Testis (tissue), 3 donors: ENCODE data around the gene TESK1. TPM values are rescaled to one million over a fixed set of nuclear protein-coding genes. Genes with fewer than 3 reads are reported as not detected.
"Not testable (repeated sequence)": the region's sequence is repeated elsewhere in the genome, so short reads cannot be mapped to it uniquely, and the experiment has no call there.

ENCODE experiments used
- DNase-seq: peaks from one replicate; pipeline ENCODE4 v3.0.0-alpha.2; 2019
- H3K27ac ChIP-seq, 2 donors: fragments of 200-600 bp; sonication (generic); one replicate each; pipeline ENCODE4 v1.5.1; 2019
- H3K27me3 ChIP-seq: fragments of 200-600 bp; sonication (generic); one replicate; pipeline ENCODE4 v1.5.1; 2019
- H3K36me3 ChIP-seq: fragments of 200-600 bp; sonication (generic); one replicate; pipeline ENCODE4 v1.5.1; 2017; ENCODE audit warnings: low read depth; ENCODE audit errors: missing control alignments
- H3K4me1 ChIP-seq: fragments of 200-600 bp; sonication (generic); one replicate; pipeline ENCODE4 v1.5.1; 2019
- H3K4me3 ChIP-seq, 2 donors: fragments of 200-600 bp; sonication (generic); one replicate each; pipeline ENCODE4 v1.5.1; 2017 to 2019
- H3K9me3 ChIP-seq: fragments of 200-600 bp; sonication (generic); one replicate; pipeline ENCODE4 v1.5.1; 2017
- CTCF ChIP-seq, 3 experiments: fragments of 450-650 bp in 2 of 3; fragments of 200-600 bp in 1 of 3; sonication (generic) in 1 of 3; IDR thresholded peaks; one replicate each; pipeline ENCODE4 v1.5.1; 2016 to 2019; ENCODE audit warnings: antibody characterized with exemption in 3 of 3, mild to moderate bottlenecking in 2 of 3, moderate library complexity in 1 of 3
- POLR2A ChIP-seq: fragments of 450-650 bp; IDR thresholded peaks from one replicate; pipeline ENCODE4 v1.6.1; 2017; ENCODE audit warnings: antibody characterized with exemption, mild to moderate bottlenecking, moderate library complexity
- WGBS, 2 donors: methylation state at CpG; one replicate each; pipeline ENCODE4 v1.1.5; 2018; 5-methylcytosine and 5-hydroxymethylcytosine counted together
- intact Hi-C: fragments of 100-400 bp; cut with DNase I; formaldehyde crosslinking; loops from one replicate; pipeline ENCODE4 v1.15.1; 2023; ENCODE audit warnings: low total_unique reads
- polyA plus RNA-seq: library from polyadenylated mRNA; stranded (reverse); fragments of 350-450 nt; fragmentation: Illumina TruSeq; extraction: RNeasy Lipid Tissue Mini Kit (QIAGEN cat#74804); gene quantifications from one replicate; pipeline ENCODE4 v1.2.3, GENCODE V29; 2014; ENCODE audit warnings: low read depth, low replicate concordance; ENCODE audit not compliant: insufficient read depth
- total RNA-seq, 2 donors: library from RNA; depleted of rRNA; stranded (reverse); fragments of >200 nt; gene quantifications; one replicate each; pipeline ENCODE4 v1.2.3, GENCODE V29; 2016

The TESK1 gene
- total and polyA plus RNA-seq, 3 donors from 2014 or later: 89.6 to 104 (median 92.6) TPM

GRCh38 chr9:35579130-35579529 lies 25.9 kb upstream of the TESK1 start:
- H3K9me3 ChIP-seq: no peaks in the 10 kb centered on the region
- 100% methylated on average over 1 of the region's 1 CpG for WGBS, 2 donors
- H3K27me3 ChIP-seq: no peaks in the 10 kb centered on the region
- intact Hi-C loops: no loop called here
- no peak for DNase-seq
- TF ChIP-seq CTCF (IDR thresholded peaks at IDR 0.05) (no peak), POLR2A (no peak)
- no peak overlapping the region for H3K4me3 ChIP-seq
- no peak overlapping the region for H3K27ac ChIP-seq
- H3K36me3 ChIP-seq: no peaks in the 10 kb centered on the region
- no peaks in the 10 kb centered on the region for H3K4me1 ChIP-seq

GRCh38 chr9:35579659-35580227 lies 25.3 kb upstream of the TESK1 start:
- H3K27me3 ChIP-seq, H3K36me3 ChIP-seq, intact Hi-C loops, H3K9me3 ChIP-seq, H3K27ac ChIP-seq, H3K4me1 ChIP-seq, DNase-seq, H3K4me3 ChIP-seq: not testable (repeated sequence)
- 89 to 93% methylated on average over 1 of the region's 1 CpG for WGBS, 2 donors

GRCh38 chr9:35583521-35583920 lies 21.5 kb upstream of the TESK1 start:
- WGBS, 2 donors: 70 to 81% methylated on average over 6 of the region's 6 CpGs
- H3K36me3 ChIP-seq, H3K9me3 ChIP-seq, H3K27me3 ChIP-seq, DNase-seq, intact Hi-C loops, H3K4me3 ChIP-seq, H3K27ac ChIP-seq, H3K4me1 ChIP-seq: not testable (repeated sequence)

GRCh38 chr9:35584681-35585080 lies 20.4 kb upstream of the TESK1 start:
- H3K27me3 ChIP-seq, H3K4me1 ChIP-seq, H3K4me3 ChIP-seq, H3K27ac ChIP-seq, DNase-seq, intact Hi-C loops, H3K9me3 ChIP-seq, H3K36me3 ChIP-seq: not testable (repeated sequence)
- 90 to 98% methylated on average over 3 of the region's 3 CpGs for WGBS, 2 donors

- DNase-seq, H3K4me3 ChIP-seq, H3K4me1 ChIP-seq, H3K9me3 ChIP-seq, intact Hi-C loops, H3K27me3 ChIP-seq, H3K36me3 ChIP-seq, H3K27ac ChIP-seq: not testable (repeated sequence)
- 93 to 97% methylated on average over 5 of the region's 5 CpGs for WGBS, 2 donors
These were observed 16.6 kb upstream of the TESK1 start for GRCh38 chr9:35588506-35588905.

- H3K27ac ChIP-seq: no peak overlapping the region
- no peak for DNase-seq
- no peaks in the 10 kb centered on the region for H3K36me3 ChIP-seq
- no peaks in the 10 kb centered on the region for H3K9me3 ChIP-seq
- TF ChIP-seq POLR2A (no peak), CTCF (IDR thresholded peaks at IDR 0.05) (no peak)
- intact Hi-C loops: no loop called here
- no peak overlapping the region for H3K4me3 ChIP-seq
- H3K4me1 ChIP-seq: no peaks in the 10 kb centered on the region
- H3K27me3 ChIP-seq: no peaks in the 10 kb centered on the region
These were observed 11.5 kb upstream of the TESK1 start for GRCh38 chr9:35593581-35593980.

GRCh38 chr9:35594471-35594870 lies 10.6 kb upstream of the TESK1 start:
- Histone ChIP-seq H3K27ac (no peak overlapping the region), H3K9me3 (no peaks in the 10 kb centered on the region), H3K27me3 (no peaks in the 10 kb centered on the region), H3K4me1 (no peaks in the 10 kb centered on the region), H3K4me3 (no peak overlapping the region), H3K36me3 (no peaks in the 10 kb centered on the region)
- no peak for DNase-seq
- intact Hi-C loops: no loop called here
- TF ChIP-seq CTCF (IDR thresholded peaks at IDR 0.05) (no peak), POLR2A (no peak)
- WGBS, 2 donors: 95 to 97% methylated on average over 4 of the region's 4 CpGs

GRCh38 chr9:35596907-35597306 lies 8.2 kb upstream of the TESK1 start:
- intact Hi-C loops, DNase-seq, H3K4me1 ChIP-seq, H3K27ac ChIP-seq, H3K4me3 ChIP-seq, H3K9me3 ChIP-seq, H3K36me3 ChIP-seq, H3K27me3 ChIP-seq: not testable (repeated sequence)
- WGBS, 2 donors: 89 to 92% methylated on average over 2 of the region's 2 CpGs
